K562 (cell line): ENCODE results near the gene B3GALT4. TPM values are rescaled to one million over a fixed set of nuclear protein-coding genes. Genes with fewer than 3 reads are reported as not detected.
A peak's percentile ranks its signal among the peaks of the same experiment; 100 is the strongest.

Experiments used
- ARHGAP35 ChIP-seq: fragments of 450-650 bp; IDR thresholded peaks from 2 replicates; pipeline ENCODE4 v1.6.1; 2018; ENCODE audit not compliant: partially characterized antibody
- EZH2 ChIP-seq: IDR thresholded peaks from 2 replicates; pipeline ENCODE4 v1.6.1; 2012; ENCODE audit warnings: low read depth, mild to moderate bottlenecking, inconsistent platforms, low read length, borderline replicate concordance
- MTA1 ChIP-seq: fragments of 450-650 bp; IDR thresholded peaks from 2 replicates; pipeline ENCODE4 v1.6.1; 2017; ENCODE audit warnings: borderline replicate concordance
- NR2C1 ChIP-seq, 2 experiments: fragments of 450-650 bp; IDR thresholded peaks; 2 replicates each; pipeline ENCODE4 v1.6.1; 2017; ENCODE audit warnings: mild to moderate bottlenecking in 2 of 2, antibody characterized with exemption in 1 of 2, inconsistent platforms in 1 of 2, missing compliant biosample characterization in 1 of 2, missing genetic modification characterization in 1 of 2
- POLR2AphosphoS2 ChIP-seq: IDR thresholded peaks from 2 replicates; pipeline ENCODE4 v1.6.1; 2012; ENCODE audit warnings: low read length, improper control_type of control experiment
- RFX5 ChIP-seq: IDR thresholded peaks from 2 replicates; pipeline ENCODE4 v1.6.1; 2011; ENCODE audit warnings: low read depth, mild to moderate bottlenecking, improper control_type of control experiment, low read length
- SMARCA4 ChIP-seq: fragments of 450-650 bp; IDR thresholded peaks from 2 replicates; pipeline ENCODE4 v1.6.1; 2016
- SMARCE1 ChIP-seq: fragments of 450-650 bp; IDR thresholded peaks from 2 replicates; pipeline ENCODE4 v1.7.1; 2016; ENCODE audit warnings: mild to moderate bottlenecking
- STAT5A ChIP-seq: IDR thresholded peaks from 2 replicates; pipeline ENCODE4 v1.6.1; 2012; ENCODE audit warnings: low read length, inconsistent platforms, borderline replicate concordance
- TARDBP ChIP-seq: fragments of 450-650 bp; IDR thresholded peaks from 2 replicates; pipeline ENCODE4 v1.6.1; 2016
- THRAP3 ChIP-seq: fragments of 450-650 bp; IDR thresholded peaks from 2 replicates; pipeline ENCODE4 v1.6.1; 2016; ENCODE audit warnings: mild to moderate bottlenecking, inconsistent platforms, borderline replicate concordance
- ZNF224 ChIP-seq: sonication (generic); formaldehyde crosslinking; IDR thresholded peaks from 2 replicates; pipeline ENCODE4 v1.8.0; 2022; ENCODE audit warnings: mild to moderate bottlenecking, missing genetic modification reagents
- polyA plus RNA-seq, 8 experiments: library from polyadenylated mRNA; depleted of rRNA in 4 of 8; stranded (reverse) in 5 of 8; unstranded in 3 of 8; fragments of >200 nt; fragmentation: Nextera tagmentation in 2 of 8; fragmentation: Illumina TruSeq in 1 of 8; extraction: Ambion mirVana in 2 of 8; extraction: Trizol in 1 of 8; gene quantifications; 2 replicates each; pipeline versions ENCODE4 v1.2.1 to v1.2.3, GENCODE V29; 2011 to 2014; ENCODE audit warnings: inconsistent platforms in 1 of 8, missing spikeins in 1 of 8
- total RNA-seq, 7 experiments: library from RNA; depleted of rRNA in 6 of 7; stranded (reverse); fragments of >200 nt in 6 of 7; fragmentation: Illumina TruSeq in 2 of 7; extraction: Trizol in 2 of 7; gene quantifications; 2 replicates each; pipeline versions ENCODE4 v1.2.1 to v1.2.3, GENCODE V29; 2011 to 2021; ENCODE audit warnings: low replicate concordance in 1 of 7
- TF ChIP-seq, protein P1 (sequence below): fragments of 250-450 bp; sonication (Bioruptor Pico); IDR thresholded peaks from 2 replicates; pipeline ENCODE4 v1.4.0; 2020; ENCODE audit warnings: mild to moderate bottlenecking, moderate library complexity, borderline replicate concordance
- TF ChIP-seq, protein P2 (sequence below), 2 experiments: fragments of 250-450 bp in 1 of 2; fragments of 450-650 bp in 1 of 2; sonication (Bioruptor Pico) in 1 of 2; IDR thresholded peaks; 2 replicates each; pipeline versions ENCODE4 v1.6.1 to v1.8.0; 2016 to 2021; ENCODE audit warnings: mild to moderate bottlenecking in 2 of 2, moderate library complexity in 2 of 2, missing compliant biosample characterization in 1 of 2, missing genetic modification characterization in 1 of 2
- TF ChIP-seq, protein P3 (sequence below): fragments of 250-450 bp; sonication (Bioruptor Pico); IDR thresholded peaks from 2 replicates; pipeline ENCODE4 v1.4.0; 2020; ENCODE audit warnings: mild to moderate bottlenecking, moderate library complexity
- TF ChIP-seq, protein P4 (sequence below): sonication (generic); formaldehyde crosslinking; IDR thresholded peaks from 2 replicates; pipeline ENCODE4 v1.8.1; 2023; ENCODE audit warnings: mild to moderate bottlenecking, missing genetic modification reagents
- TF ChIP-seq, protein P5 (sequence below): fragments of 450-650 bp; formaldehyde crosslinking; conservative IDR thresholded peaks from 2 replicates; pipeline ENCODE4 v1.4.0; 2022; ENCODE audit warnings: mild to moderate bottlenecking, missing genetic modification characterization
- TF ChIP-seq, protein P6 (sequence below): fragments of 450-650 bp; conservative IDR thresholded peaks from 2 replicates; pipeline ENCODE4 v1.6.1; 2016; ENCODE audit warnings: missing genetic modification characterization, low read depth, mild to moderate bottlenecking, missing compliant biosample characterization, moderate library complexity

The B3GALT4 gene
- total and polyA plus RNA-seq, 9 of the 15 experiments (the other 6 are each of a cell fraction or from before 2014, with no cell fraction given): 0.11 to 1.3 (median 0.53) TPM; not detected in 1

DNA sequence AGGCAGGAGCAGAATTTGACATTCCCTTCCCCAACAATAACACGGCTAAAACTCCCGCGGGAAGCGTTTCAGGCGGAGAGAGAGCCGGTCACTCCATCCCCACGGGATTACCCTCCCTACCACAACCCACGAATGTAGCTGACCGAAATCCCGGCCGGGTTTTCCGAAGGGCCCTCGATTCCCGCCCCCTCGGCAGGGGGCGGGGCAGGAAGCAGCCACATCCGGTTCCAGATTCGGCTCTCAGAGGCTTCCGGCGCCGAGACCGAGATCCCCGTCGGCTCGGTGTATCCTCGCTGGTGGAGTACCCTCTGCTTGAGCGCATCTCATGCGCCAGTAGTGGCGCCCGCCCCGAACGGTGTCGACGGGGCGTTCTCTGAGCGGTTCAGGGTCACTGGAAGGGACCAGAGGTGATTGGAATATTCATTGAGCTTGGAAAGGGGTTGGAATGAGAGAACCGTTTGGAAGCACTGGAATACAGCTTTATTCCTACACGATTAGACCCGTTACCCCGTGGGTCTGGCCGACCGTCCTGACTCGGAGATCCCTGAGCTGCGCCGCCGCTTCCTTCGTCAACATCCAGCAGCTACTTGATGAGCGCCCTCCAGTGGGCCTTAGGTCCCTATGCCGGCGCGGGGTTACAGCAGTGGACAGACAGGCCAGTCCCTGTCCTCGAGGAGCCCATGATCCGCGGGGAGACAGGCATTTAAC is 22.5 kb downstream of the B3GALT4 start (continued):
- no peak for TF ChIP-seq ARHGAP35
- TF ChIP-seq, protein P1, sequence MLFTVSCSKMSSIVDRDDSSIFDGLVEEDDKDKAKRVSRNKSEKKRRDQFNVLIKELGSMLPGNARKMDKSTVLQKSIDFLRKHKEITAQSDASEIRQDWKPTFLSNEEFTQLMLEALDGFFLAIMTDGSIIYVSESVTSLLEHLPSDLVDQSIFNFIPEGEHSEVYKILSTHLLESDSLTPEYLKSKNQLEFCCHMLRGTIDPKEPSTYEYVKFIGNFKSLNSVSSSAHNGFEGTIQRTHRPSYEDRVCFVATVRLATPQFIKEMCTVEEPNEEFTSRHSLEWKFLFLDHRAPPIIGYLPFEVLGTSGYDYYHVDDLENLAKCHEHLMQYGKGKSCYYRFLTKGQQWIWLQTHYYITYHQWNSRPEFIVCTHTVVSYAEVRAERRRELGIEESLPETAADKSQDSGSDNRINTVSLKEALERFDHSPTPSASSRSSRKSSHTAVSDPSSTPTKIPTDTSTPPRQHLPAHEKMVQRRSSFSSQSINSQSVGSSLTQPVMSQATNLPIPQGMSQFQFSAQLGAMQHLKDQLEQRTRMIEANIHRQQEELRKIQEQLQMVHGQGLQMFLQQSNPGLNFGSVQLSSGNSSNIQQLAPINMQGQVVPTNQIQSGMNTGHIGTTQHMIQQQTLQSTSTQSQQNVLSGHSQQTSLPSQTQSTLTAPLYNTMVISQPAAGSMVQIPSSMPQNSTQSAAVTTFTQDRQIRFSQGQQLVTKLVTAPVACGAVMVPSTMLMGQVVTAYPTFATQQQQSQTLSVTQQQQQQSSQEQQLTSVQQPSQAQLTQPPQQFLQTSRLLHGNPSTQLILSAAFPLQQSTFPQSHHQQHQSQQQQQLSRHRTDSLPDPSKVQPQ (CRISPR knock-in tag): no peak
- no peak; the same call in 1 of the 2 replicates for TF ChIP-seq MTA1
- TF ChIP-seq SMARCA4: no peak; the same call in none of the 2 replicates
- TF ChIP-seq THRAP3: peak; percentile 79
- peak; percentile 48 for TF ChIP-seq NR2C1 (IDR thresholded peaks at IDR 0.05)
- no peak for TF ChIP-seq NR2C1 (tag; IDR thresholded peaks at IDR 0.05)
- no peak for TF ChIP-seq STAT5A
- TF ChIP-seq, protein P2, sequence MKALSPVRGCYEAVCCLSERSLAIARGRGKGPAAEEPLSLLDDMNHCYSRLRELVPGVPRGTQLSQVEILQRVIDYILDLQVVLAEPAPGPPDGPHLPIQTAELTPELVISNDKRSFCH (CRISPR knock-in tag; IDR thresholded peaks at IDR 0.05): no peak
- TF ChIP-seq, protein P2 (tag; IDR thresholded peaks at IDR 0.05): peak; percentile 42; the same call in 1 of the 2 replicates
- TF ChIP-seq SMARCE1: peak; percentile 73; the same call in 1 of the 2 replicates
- TF ChIP-seq RFX5: no peak
- TF ChIP-seq ZNF224 (CRISPR knock-in tag): no peak
- TF ChIP-seq, protein P3, sequence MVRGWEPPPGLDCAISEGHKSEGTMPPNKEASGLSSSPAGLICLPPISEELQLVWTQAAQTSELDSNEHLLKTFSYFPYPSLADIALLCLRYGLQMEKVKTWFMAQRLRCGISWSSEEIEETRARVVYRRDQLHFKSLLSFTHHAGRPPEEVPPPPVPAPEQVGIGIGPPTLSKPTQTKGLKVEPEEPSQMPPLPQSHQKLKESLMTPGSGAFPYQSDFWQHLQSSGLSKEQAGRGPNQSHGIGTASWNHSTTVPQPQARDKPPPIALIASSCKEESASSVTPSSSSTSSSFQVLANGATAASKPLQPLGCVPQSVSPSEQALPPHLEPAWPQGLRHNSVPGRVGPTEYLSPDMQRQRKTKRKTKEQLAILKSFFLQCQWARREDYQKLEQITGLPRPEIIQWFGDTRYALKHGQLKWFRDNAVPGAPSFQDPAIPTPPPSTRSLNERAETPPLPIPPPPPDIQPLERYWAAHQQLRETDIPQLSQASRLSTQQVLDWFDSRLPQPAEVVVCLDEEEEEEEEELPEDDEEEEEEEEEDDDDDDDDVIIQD (CRISPR knock-in tag): no peak
- TF ChIP-seq EZH2: no peak
- TF ChIP-seq, protein P4, sequence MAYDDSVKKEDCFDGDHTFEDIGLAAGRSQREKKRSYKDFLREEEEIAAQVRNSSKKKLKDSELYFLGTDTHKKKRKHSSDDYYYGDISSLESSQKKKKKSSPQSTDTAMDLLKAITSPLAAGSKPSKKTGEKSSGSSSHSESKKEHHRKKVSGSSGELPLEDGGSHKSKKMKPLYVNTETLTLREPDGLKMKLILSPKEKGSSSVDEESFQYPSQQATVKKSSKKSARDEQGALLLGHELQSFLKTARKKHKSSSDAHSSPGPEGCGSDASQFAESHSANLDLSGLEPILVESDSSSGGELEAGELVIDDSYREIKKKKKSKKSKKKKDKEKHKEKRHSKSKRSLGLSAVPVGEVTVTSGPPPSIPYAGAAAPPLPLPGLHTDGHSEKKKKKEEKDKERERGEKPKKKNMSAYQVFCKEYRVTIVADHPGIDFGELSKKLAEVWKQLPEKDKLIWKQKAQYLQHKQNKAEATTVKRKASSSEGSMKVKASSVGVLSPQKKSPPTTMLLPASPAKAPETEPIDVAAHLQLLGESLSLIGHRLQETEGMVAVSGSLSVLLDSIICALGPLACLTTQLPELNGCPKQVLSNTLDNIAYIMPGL (CRISPR knock-in tag): peak; percentile 85; the same call in 1 of the 2 replicates
- TF ChIP-seq, protein P5, sequence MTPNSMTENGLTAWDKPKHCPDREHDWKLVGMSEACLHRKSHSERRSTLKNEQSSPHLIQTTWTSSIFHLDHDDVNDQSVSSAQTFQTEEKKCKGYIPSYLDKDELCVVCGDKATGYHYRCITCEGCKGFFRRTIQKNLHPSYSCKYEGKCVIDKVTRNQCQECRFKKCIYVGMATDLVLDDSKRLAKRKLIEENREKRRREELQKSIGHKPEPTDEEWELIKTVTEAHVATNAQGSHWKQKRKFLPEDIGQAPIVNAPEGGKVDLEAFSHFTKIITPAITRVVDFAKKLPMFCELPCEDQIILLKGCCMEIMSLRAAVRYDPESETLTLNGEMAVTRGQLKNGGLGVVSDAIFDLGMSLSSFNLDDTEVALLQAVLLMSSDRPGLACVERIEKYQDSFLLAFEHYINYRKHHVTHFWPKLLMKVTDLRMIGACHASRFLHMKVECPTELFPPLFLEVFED (CRISPR knock-in tag): no peak
- peak; percentile 98 for TF ChIP-seq POLR2AphosphoS2
- TF ChIP-seq, protein P6, sequence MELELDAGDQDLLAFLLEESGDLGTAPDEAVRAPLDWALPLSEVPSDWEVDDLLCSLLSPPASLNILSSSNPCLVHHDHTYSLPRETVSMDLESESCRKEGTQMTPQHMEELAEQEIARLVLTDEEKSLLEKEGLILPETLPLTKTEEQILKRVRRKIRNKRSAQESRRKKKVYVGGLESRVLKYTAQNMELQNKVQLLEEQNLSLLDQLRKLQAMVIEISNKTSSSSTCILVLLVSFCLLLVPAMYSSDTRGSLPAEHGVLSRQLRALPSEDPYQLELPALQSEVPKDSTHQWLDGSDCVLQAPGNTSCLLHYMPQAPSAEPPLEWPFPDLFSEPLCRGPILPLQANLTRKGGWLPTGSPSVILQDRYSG (tag): peak; percentile 70; the same call in 1 of the 2 replicates
- peak; percentile 23; the same call in 1 of the 2 replicates for TF ChIP-seq TARDBP
